SJCRH30 (cell line): ENCODE data around the gene CPS1. TPM values are rescaled to one million over a fixed set of nuclear protein-coding genes. Genes with fewer than 3 reads are reported as not detected.

Experiments used
- DNase-seq, 2 experiments: peaks; one replicate each; pipeline ENCODE4 v3.0.0-alpha.2; 2015 to 2020
- H3K27ac ChIP-seq: fragments of 250-450 bp; sonication (Bioruptor Pico); 2 replicates; pipeline ENCODE4 v1.5.1; 2020; ENCODE audit warnings: mild to moderate bottlenecking, moderate library complexity
- H3K27me3 ChIP-seq: fragments of 250-450 bp; sonication (Bioruptor Pico); 2 replicates; pipeline ENCODE4 v1.5.1; 2020; ENCODE audit warnings: mild to moderate bottlenecking, moderate library complexity
- H3K36me3 ChIP-seq: fragments of 250-450 bp; sonication (Bioruptor Pico); 2 replicates; pipeline ENCODE4 v1.5.1; 2020; ENCODE audit warnings: mild to moderate bottlenecking, moderate library complexity
- H3K4me1 ChIP-seq: fragments of 250-450 bp; sonication (Bioruptor Pico); 2 replicates; pipeline ENCODE4 v1.5.1; 2020; ENCODE audit warnings: mild to moderate bottlenecking, moderate library complexity
- H3K4me3 ChIP-seq: fragments of 250-450 bp; sonication (Bioruptor Pico); 2 replicates; pipeline ENCODE4 v1.5.1; 2020; ENCODE audit warnings: mild to moderate bottlenecking, moderate library complexity
- H3K9me3 ChIP-seq: fragments of 250-450 bp; sonication (Bioruptor Pico); replicated peaks from 2 replicates; pipeline ENCODE4 v1.5.1; 2020; ENCODE audit warnings: mild to moderate bottlenecking, moderate library complexity
- total RNA-seq: library from RNA; depleted of rRNA; stranded (reverse); fragments of >200 nt; shearing (Covaris generic); gene quantifications from 2 replicates; pipeline ENCODE4 v1.2.3, GENCODE V29; 2014; rRNA removed

Gene CPS1
- total RNA-seq, result 26.4 and 28.3 TPM in 2 replicates

- Histone ChIP-seq H3K36me3 (no peaks in the 10 kb centered on the region), H3K4me3 (no peak within 1 kb of the TSS), H3K27ac (no peak within 1 kb of the TSS), H3K9me3 (no peaks in the 10 kb centered on the region), H3K27me3 (no peaks in the 10 kb centered on the region), H3K4me1 (peaks cover 7% of the 10 kb centered on the region; the same call in 1 of the 2 replicates)
- no peak for DNase-seq
Measured at GRCh38 chr2:210556329-210556980, at the start of gene CPS1. Gene CPS1, plus strand, starts transcription at chr2:210556599. Its CDS starts 135 bp downstream, at chr2:210556734.

- H3K27ac ChIP-seq, result no peak overlapping the region
- no peaks in the 10 kb centered on the region for H3K36me3 ChIP-seq
- DNase-seq, result no peak
- no peaks in the 10 kb centered on the region for H3K9me3 ChIP-seq
- H3K27me3 ChIP-seq, result no peaks in the 10 kb centered on the region
- H3K4me3 ChIP-seq, result no peak overlapping the region
- no peaks in the 10 kb centered on the region; the same call in 1 of the 2 replicates for H3K4me1 ChIP-seq
Measured at GRCh38 chr2:210515911-210516310, 40.5 kb upstream of the CPS1 start.

DNA sequence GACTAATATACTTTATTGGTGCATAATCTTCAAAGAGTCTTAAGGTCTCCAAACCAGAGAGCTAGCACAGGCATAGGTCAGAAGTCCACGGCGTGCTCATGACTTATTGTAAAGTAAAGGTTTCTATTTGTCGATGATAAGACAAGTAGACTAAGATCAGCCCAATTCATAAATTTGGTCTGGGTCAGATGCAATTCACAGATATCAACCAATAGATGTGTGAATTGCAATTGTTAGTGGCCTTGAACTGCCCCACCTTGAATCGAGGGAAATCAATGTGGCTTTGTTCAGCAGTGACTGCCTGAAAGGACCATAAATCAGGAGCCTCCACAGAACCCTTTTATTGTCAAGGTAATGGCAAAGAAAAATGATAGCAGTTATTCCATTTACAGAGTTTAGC is 39.1 kb upstream of the CPS1 start:
- no peaks in the 10 kb centered on the region; the same call in 1 of the 2 replicates for H3K4me1 ChIP-seq
- no peaks in the 10 kb centered on the region for H3K27me3 ChIP-seq
- no peaks in the 10 kb centered on the region for H3K36me3 ChIP-seq
- no peaks in the 10 kb centered on the region for H3K9me3 ChIP-seq
- H3K4me3 ChIP-seq, result no peak overlapping the region
- no peak overlapping the region for H3K27ac ChIP-seq
- DNase-seq, result no peak

DNA sequence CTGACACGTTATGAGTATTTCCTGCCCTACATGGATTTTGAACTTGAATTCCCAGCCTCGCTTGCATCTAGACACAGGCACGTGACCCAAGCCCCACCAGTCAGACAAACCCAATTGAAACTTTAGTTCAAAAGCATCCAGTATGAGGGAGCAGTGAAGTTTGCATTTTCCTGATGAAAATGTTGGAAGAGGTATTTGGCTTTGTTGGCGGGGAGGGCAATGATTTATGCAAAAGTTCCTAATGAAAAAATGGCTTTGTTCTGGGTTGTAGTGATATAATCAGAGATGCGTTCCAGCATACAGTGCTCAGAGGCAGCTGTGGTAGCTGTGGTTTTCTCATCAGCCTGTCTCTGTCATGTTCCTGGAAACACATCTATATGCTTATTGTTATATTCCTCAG is 36.8 kb upstream of the CPS1 start:
- H3K27ac ChIP-seq, result no peak overlapping the region
- peak in 1 of 2 experiments; percentile 24 for DNase-seq
- no peaks in the 10 kb centered on the region for H3K9me3 ChIP-seq
- H3K4me3 ChIP-seq, result no peak overlapping the region
- no peaks in the 10 kb centered on the region for H3K36me3 ChIP-seq
- H3K4me1 ChIP-seq, result no peaks in the 10 kb centered on the region; the same call in 1 of the 2 replicates
- no peaks in the 10 kb centered on the region for H3K27me3 ChIP-seq

- H3K36me3 ChIP-seq, result no peaks in the 10 kb centered on the region
- no peaks in the 10 kb centered on the region for H3K9me3 ChIP-seq
- no peaks in the 10 kb centered on the region for H3K27me3 ChIP-seq
- DNase-seq, result no peak
- H3K4me3 ChIP-seq, result no peak overlapping the region
- no peaks in the 10 kb centered on the region; the same call in 1 of the 2 replicates for H3K4me1 ChIP-seq
- no peak overlapping the region for H3K27ac ChIP-seq
Measured at GRCh38 chr2:210522399-210522798, 34.0 kb upstream of the CPS1 start.

GRCh38 chr2:210523650-210524289 is 32.6 kb upstream of the CPS1 start:
- Histone ChIP-seq H3K9me3 (no peaks in the 10 kb centered on the region), H3K27me3 (no peaks in the 10 kb centered on the region), H3K36me3 (no peaks in the 10 kb centered on the region), H3K4me1 (no peaks in the 10 kb centered on the region; the same call in 1 of the 2 replicates), H3K4me3 (no peak overlapping the region), H3K27ac (no peak overlapping the region)
- no peak for DNase-seq

GRCh38 chr2:210524533-210524932 is 31.9 kb upstream of the CPS1 start:
- H3K36me3 ChIP-seq, result no peaks in the 10 kb centered on the region
- no peak for DNase-seq
- H3K27me3 ChIP-seq, result no peaks in the 10 kb centered on the region
- no peak overlapping the region for H3K27ac ChIP-seq
- no peaks in the 10 kb centered on the region; the same call in 1 of the 2 replicates for H3K4me1 ChIP-seq
- H3K4me3 ChIP-seq, result no peak overlapping the region
- no peaks in the 10 kb centered on the region for H3K9me3 ChIP-seq

GRCh38 chr2:210527286-210527685 is 29.1 kb upstream of the CPS1 start:
- no peak for DNase-seq
- Histone ChIP-seq H3K4me1 (no peaks in the 10 kb centered on the region), H3K27ac (no peak overlapping the region), H3K9me3 (no peaks in the 10 kb centered on the region), H3K36me3 (no peaks in the 10 kb centered on the region), H3K27me3 (no peaks in the 10 kb centered on the region), H3K4me3 (no peak overlapping the region)

DNA sequence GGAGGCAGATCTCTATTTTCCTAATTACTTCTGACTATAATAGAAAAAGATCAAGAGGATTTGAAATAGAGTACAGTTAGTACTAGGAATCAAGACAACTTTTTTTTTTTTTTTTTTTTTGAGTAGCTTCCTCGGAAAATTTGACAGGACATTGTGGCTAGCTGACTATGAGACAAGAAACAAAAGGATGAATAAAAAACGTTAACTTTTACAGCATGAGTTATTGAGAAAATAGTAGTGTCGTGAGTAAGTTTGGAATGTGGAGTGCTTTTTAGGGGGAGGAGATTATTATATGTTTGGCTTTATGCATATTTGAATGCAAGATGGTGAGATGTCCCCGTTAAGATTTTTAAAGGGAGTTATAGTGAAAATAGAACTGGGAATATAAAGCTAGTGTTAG is 27.7 kb upstream of the CPS1 start:
- Histone ChIP-seq H3K4me1 (no peaks in the 10 kb centered on the region), H3K9me3 (no peaks in the 10 kb centered on the region), H3K36me3 (no peaks in the 10 kb centered on the region), H3K4me3 (no peak overlapping the region), H3K27ac (no peak overlapping the region), H3K27me3 (no peaks in the 10 kb centered on the region)
- DNase-seq, result no peak

GRCh38 chr2:210531050-210531449 is 25.3 kb upstream of the CPS1 start:
- H3K27me3 ChIP-seq, result no peaks in the 10 kb centered on the region
- H3K4me3 ChIP-seq, result no peak overlapping the region
- H3K27ac ChIP-seq, result no peak overlapping the region
- H3K9me3 ChIP-seq, result no peaks in the 10 kb centered on the region
- no peak for DNase-seq
- H3K36me3 ChIP-seq, result no peaks in the 10 kb centered on the region
- H3K4me1 ChIP-seq, result no peaks in the 10 kb centered on the region

DNA sequence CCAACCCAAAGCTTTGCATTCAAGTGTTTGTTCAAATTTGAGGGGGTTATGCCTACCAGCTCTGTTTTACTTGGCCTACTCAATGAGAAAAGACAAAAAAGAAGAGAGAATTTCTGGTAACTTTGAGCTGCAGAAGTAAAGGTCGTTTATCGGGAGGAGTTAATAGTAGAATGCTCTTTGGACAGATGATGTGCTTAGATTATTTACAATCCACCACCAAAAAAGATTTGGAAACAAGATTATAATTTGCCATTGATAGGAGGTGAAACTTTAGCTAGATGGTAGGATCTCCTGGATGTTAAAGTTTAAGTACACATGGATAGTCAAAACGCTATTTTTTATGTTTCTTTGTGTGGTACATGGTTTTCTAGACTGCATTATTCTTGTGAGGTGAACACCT is 24.9 kb upstream of the CPS1 start:
- Histone ChIP-seq H3K9me3 (no peaks in the 10 kb centered on the region), H3K4me1 (no peaks in the 10 kb centered on the region), H3K36me3 (no peaks in the 10 kb centered on the region), H3K27me3 (no peaks in the 10 kb centered on the region), H3K27ac (no peak overlapping the region), H3K4me3 (no peak overlapping the region)
- no peak for DNase-seq

GRCh38 chr2:210533389-210533788 is 23.0 kb upstream of the CPS1 start:
- no peak overlapping the region for H3K27ac ChIP-seq
- H3K36me3 ChIP-seq, result no peaks in the 10 kb centered on the region
- H3K4me1 ChIP-seq, result no peaks in the 10 kb centered on the region
- no peaks in the 10 kb centered on the region for H3K27me3 ChIP-seq
- no peaks in the 10 kb centered on the region for H3K9me3 ChIP-seq
- no peak overlapping the region for H3K4me3 ChIP-seq
- DNase-seq, result no peak

DNA sequence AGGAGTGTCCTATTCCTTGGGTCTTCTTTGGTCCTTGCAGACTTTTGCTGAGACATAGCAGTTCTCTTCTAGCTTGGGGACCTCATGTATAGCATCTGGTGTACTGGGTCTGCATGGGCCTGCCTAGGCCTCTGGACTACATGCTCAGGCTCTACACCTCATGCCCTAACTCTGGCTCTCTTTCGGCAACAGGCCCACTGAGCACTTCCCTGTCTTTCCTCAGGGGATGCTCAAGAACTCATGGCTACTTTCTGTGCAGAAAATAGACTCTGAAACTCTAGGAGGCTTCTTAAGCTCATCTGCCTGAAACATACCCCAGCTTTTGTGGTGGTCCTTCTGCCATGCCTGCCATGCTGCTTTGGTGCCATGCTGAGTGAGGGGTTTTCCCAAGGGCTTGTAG is 21.5 kb upstream of the CPS1 start:
- Histone ChIP-seq H3K4me3 (no peak overlapping the region), H3K27me3 (no peaks in the 10 kb centered on the region), H3K9me3 (no peaks in the 10 kb centered on the region), H3K4me1 (no peaks in the 10 kb centered on the region), H3K36me3 (no peaks in the 10 kb centered on the region), H3K27ac (no peak overlapping the region)
- DNase-seq, result no peak

DNA sequence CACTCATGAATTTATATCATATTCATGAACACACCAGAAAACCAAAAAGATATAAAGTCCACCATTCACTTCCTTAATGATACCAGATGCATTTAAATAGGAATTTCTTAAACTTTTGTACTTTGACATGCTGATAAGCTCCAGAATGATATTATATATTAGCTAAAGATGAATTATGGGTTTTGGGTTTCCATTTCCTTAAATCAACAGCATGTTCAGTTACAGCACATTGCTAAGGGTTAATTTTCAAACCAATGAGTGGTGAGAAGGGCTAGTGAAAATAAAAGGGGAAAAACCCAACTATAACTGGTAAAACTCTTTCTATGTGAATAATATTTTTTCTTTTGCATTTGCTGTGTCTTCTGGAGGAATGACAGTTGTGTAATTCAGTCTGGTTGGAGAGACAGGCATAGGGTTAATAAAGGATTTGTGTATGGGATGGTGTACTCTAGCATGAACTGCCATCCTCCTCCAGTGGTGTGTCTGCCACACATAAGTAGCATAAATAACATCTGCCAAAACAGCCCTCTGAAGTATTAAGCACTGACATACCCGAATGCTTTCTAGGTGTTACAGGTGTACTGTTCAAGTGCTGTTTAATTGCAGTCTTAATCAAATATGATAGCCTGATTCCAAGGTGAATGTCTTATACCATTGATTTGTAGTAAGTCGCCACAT is 19.3 kb upstream of the CPS1 start:
- DNase-seq, result no peak
- Histone ChIP-seq H3K27ac (no peak overlapping the region), H3K4me1 (no peaks in the 10 kb centered on the region), H3K36me3 (no peaks in the 10 kb centered on the region), H3K4me3 (no peak overlapping the region), H3K27me3 (no peaks in the 10 kb centered on the region), H3K9me3 (no peaks in the 10 kb centered on the region)

GRCh38 chr2:210539035-210539434 is 17.4 kb upstream of the CPS1 start:
- Histone ChIP-seq H3K9me3 (no peaks in the 10 kb centered on the region), H3K36me3 (no peaks in the 10 kb centered on the region)

More at GRCh38 chr2:210539035-210539434, 17.4 kb upstream of the CPS1 start:
- Histone ChIP-seq H3K27me3 (no peaks in the 10 kb centered on the region), H3K27ac (no peak overlapping the region), H3K4me3 (no peak overlapping the region), H3K4me1 (no peaks in the 10 kb centered on the region)
- DNase-seq, result no peak
